Gastrocnemius medialis (tissue), 4 donors: Measurements from ENCODE around the gene PDK1.
"Not testable (repeated sequence)": the region's sequence is repeated elsewhere in the genome, so short reads cannot be mapped to it uniquely, and the experiment has no call there.

ENCODE experiments used
- CTCF ChIP-seq, 5 experiments: fragments of 450-650 bp in 3 of 5; fragments of 200-600 bp in 2 of 5; sonication (generic) in 2 of 5; IDR thresholded peaks in 4 of 5; conservative IDR thresholded peaks in 1 of 5; 1 replicate in 4 of 5; 2 replicates in 1 of 5; pipeline ENCODE4 v1.5.1; 2016 to 2019; ENCODE audit warnings: antibody characterized with exemption in 5 of 5, mild to moderate bottlenecking in 3 of 5, moderate library complexity in 3 of 5
- POLR2A ChIP-seq, 2 donors: fragments of 450-650 bp; IDR thresholded peaks; one replicate each; pipeline ENCODE4 v1.6.1; 2017; ENCODE audit warnings: antibody characterized with exemption in 2 of 2, mild to moderate bottlenecking in 2 of 2, moderate library complexity in 2 of 2

DNA sequence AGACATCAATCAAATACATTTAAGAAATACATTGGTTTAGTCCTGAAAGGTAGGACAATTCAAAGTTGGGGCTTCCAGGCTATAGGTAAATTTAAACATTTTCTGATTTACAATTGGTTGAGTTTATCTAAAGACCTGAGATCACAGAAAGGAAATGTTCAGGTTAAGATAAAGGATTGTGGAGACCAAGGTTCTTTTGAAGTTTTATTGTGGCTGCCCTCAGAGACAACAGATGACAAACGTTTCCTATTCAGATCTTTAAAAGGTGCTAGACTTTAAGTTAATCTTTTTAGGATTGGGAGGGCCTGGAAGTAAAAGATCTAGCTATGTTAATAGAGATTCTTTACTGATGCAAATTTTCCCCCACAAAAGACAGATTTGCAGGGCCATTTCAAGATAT, 6.1 kb upstream of the PDK1 start:
- TF ChIP-seq POLR2A (IDR thresholded peaks at IDR 0.05); CTCF (IDR thresholded peaks at IDR 0.05 in 4 of 5, conservative IDR thresholded peaks at IDR 0.05 in 1 of 5): not testable (repeated sequence)
